Right lobe of liver (tissue), 6 donors: ENCODE measurements around the gene IQSEC1. TPM values are rescaled to one million over a fixed set of nuclear protein-coding genes. Genes with fewer than 3 reads are reported as not detected.
A peak's percentile ranks its signal among the peaks of the same experiment; 100 is the strongest.

Source experiments
- ATAC-seq, 4 donors: fragments of 200-7000 bp; cut with Tn5 transposase; one replicate each; pipeline ENCODE4 v1.9.1; 2020; ENCODE audit warnings: mild to moderate bottlenecking in 4 of 4, moderate library complexity in 4 of 4
- DNase-seq, 3 donors: peaks; one replicate each; pipeline ENCODE4 v3.0.0-alpha.2; 2020
- H3K27ac ChIP-seq, 3 donors: fragments of 200-600 bp; one replicate each; pipeline ENCODE4 v1.8.0; 2022
- H3K27me3 ChIP-seq, 2 donors: fragments of 200-600 bp; one replicate each; pipeline ENCODE4 v1.8.0; 2022
- H3K36me3 ChIP-seq, 4 donors: fragments of 200-600 bp; sonication (generic) in 1 of 4; one replicate each; pipeline versions ENCODE4 v1.5.1 to v1.8.0; 2017 to 2022; ENCODE audit warnings: control low read depth in 1 of 4
- H3K4me1 ChIP-seq, 4 donors: fragments of 200-600 bp; sonication (generic) in 1 of 4; one replicate each; pipeline versions ENCODE4 v1.5.1 to v1.8.0; 2017 to 2022; ENCODE audit warnings: control low read depth in 1 of 4
- H3K4me3 ChIP-seq, 3 donors: fragments of 200-600 bp; one replicate each; pipeline ENCODE4 v1.8.0; 2022
- H3K9me3 ChIP-seq, 4 donors: fragments of 200-600 bp; sonication (generic) in 1 of 4; one replicate each; pipeline versions ENCODE4 v1.5.1 to v1.8.0; 2017 to 2022; ENCODE audit warnings: control low read depth in 1 of 4
- CTCF ChIP-seq, 4 donors: fragments of 200-600 bp in 3 of 4; fragments of 450-650 bp in 1 of 4; IDR thresholded peaks; one replicate each; pipeline versions ENCODE4 v1.5.1 to v1.8.0; 2016 to 2022; ENCODE audit warnings: antibody characterized with exemption in 4 of 4, mild to moderate bottlenecking in 2 of 4
- POLR2A ChIP-seq: fragments of 450-650 bp; IDR thresholded peaks from one replicate; pipeline ENCODE4 v1.6.1; 2017; ENCODE audit warnings: antibody characterized with exemption, mild to moderate bottlenecking
- WGBS: methylation state at CpG from one replicate; pipeline ENCODE4 v1.1.6; 2018; ENCODE audit warnings: low coverage, low lambda C conversion rate; ENCODE audit not compliant: insufficient coverage; ENCODE audit errors: missing lambda C conversion rate; 5-methylcytosine and 5-hydroxymethylcytosine counted together
- intact Hi-C, 2 donors: fragments of 100-400 bp; cut with DNase I; formaldehyde crosslinking; loops; one replicate each; pipeline versions ENCODE4 v1.11.2 to v1.14.1; 2022
- total RNA-seq, 6 experiments: library from RNA; depleted of rRNA in 2 of 6; stranded (reverse); fragments of >200 nt in 2 of 6; fragmentation: NEBNext Ultra II Directional in 3 of 6; extraction: Animal tissue kit (Norgen Biotek cat#: 25700) in 3 of 6; gene quantifications; one replicate each; pipeline versions ENCODE4 v1.1.0 to v1.2.4, GENCODE V29; 2016 to 2023
- donor health status: DM: no; HTN: yes; CAD: no.
- donor health status: DM: no; HTN: no; CAD: no.
- donor health status: DM: no; HTN: no; CAD: no.
- donor health status: DM: no; HTN: yes; CAD: no.
- donor health status: DM: no; HTN: yes; CAD: no.

Gene IQSEC1
- total RNA-seq, 6 experiments from 2014 or later = 32.1 to 61.3 (median 48.9) TPM

- 52% methylated on average over 9 of the region's 14 CpGs for WGBS
- ATAC-seq (peak; percentile 14 to 34 (median 20)), DNase-seq (peak in 2 of 3 donors; percentile 9 to 26)
- Histone ChIP-seq H3K9me3 (no peaks in the 10 kb centered on the region), H3K4me1 (peaks cover 0 to 15% (median 2%) of the 10 kb centered on the region in 4 donors), H3K36me3 (peaks cover 0 to 22% (median 11%) of the 10 kb centered on the region in 4 donors), H3K27ac (no peak overlapping the region), H3K4me3 (no peak overlapping the region), H3K27me3 (no peaks in the 10 kb centered on the region)
- intact Hi-C loops = no loop called here
- no peak for TF ChIP-seq POLR2A
- TF ChIP-seq CTCF (IDR thresholded peaks at IDR 0.05) = no peak
Measured at GRCh38 chr3:12896063-12896985, 176.9 kb downstream of the IQSEC1 start.

DNA sequence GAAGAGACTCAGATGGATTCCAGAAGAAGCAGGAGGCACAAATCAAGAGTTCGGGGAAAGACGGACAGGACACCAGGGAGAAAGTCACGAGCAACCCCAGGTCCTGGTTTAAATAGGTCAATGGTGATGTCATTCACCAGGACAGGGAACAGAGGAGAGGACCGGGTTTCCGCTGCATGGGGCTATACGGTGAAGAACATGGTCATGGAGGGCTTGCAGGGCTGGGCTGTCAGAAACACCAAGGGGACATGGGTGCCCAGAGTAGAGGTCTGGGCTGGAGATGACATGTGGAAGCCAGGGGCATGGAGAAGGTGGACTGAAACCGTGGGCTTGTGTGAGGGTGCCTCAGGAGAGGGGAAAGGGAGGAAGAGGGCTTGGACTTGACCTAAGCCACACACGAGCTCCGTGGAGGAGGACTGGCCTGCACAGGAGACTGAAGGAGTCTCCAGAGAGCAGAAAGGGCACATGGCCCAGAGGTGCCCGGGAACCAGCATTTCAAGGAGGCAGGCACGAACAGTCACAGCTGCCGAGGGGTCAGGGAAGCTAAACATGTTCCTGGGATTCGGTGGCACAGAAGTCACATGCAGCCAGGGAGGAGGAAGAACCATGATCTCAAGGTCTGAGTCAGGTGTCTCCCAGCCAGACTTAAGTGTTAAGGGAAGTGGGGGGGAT, 177.7 kb downstream of the IQSEC1 start:
- WGBS = 33% methylated on average over 13 of the region's 13 CpGs
- intact Hi-C loops = no loop called here
- Histone ChIP-seq H3K4me3 (no peak overlapping the region), H3K9me3 (no peaks in the 10 kb centered on the region), H3K36me3 (peaks cover 0 to 14% (median 6%) of the 10 kb centered on the region in 4 donors), H3K27me3 (no peaks in the 10 kb centered on the region), H3K27ac (no peak overlapping the region), H3K4me1 (peaks cover 0 to 16% (median 2%) of the 10 kb centered on the region in 4 donors)
- DNase-seq = peak in 2 of 3 donors; percentile 27 to 49
- peak; percentile 46 to 67 (median 52) for ATAC-seq
- TF ChIP-seq POLR2A = no peak
- TF ChIP-seq CTCF (IDR thresholded peaks at IDR 0.05) = no peak

GRCh38 chr3:12894629-12895028, 178.6 kb downstream of the IQSEC1 start:
- no peak for TF ChIP-seq POLR2A
- no peak for TF ChIP-seq CTCF (IDR thresholded peaks at IDR 0.05)
- 30% methylated on average over 6 of the region's 6 CpGs for WGBS
- peaks cover 0 to 16% (median 2%) of the 10 kb centered on the region in 4 donors for H3K4me1 ChIP-seq
- peaks cover 0 to 6% (median 1%) of the 10 kb centered on the region in 4 donors for H3K36me3 ChIP-seq
- intact Hi-C loops = no loop called here
- H3K9me3 ChIP-seq = no peaks in the 10 kb centered on the region
- no peaks in the 10 kb centered on the region for H3K27me3 ChIP-seq
- H3K4me3 ChIP-seq = no peak overlapping the region
- ATAC-seq (no peak), DNase-seq (no peak)
- no peak overlapping the region for H3K27ac ChIP-seq

DNA sequence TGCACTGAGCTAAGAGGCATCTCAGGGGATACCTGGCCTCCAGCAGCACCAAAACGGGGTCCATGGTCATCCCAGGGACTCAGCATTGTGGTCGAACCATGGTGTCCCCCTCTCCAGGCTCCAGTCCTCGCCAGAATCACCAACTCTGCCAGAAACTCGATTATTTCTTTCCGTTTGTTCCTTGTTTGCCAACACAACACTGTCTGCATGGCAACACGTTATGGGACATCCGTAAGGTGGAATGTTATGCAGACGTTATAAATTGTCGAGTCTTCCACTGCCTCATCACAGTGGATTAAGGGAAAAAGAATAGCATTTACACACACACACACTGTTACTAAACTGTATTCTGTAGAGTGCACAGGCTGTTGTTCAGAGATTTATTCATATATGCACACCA, 179.4 kb downstream of the IQSEC1 start:
- Histone ChIP-seq H3K27me3 (no peaks in the 10 kb centered on the region), H3K9me3 (no peaks in the 10 kb centered on the region), H3K4me3 (no peak overlapping the region), H3K36me3 (no peaks in the 10 kb centered on the region), H3K4me1 (peaks cover 0 to 16% (median 2%) of the 10 kb centered on the region in 4 donors), H3K27ac (no peak overlapping the region)
- DNase-seq (no peak), ATAC-seq (no peak)
- TF ChIP-seq CTCF (IDR thresholded peaks at IDR 0.05) (no peak), POLR2A (no peak)
- WGBS = 61% methylated on average over 8 of the region's 9 CpGs
- intact Hi-C loops = no loop called here
